Heart right ventricle (tissue), 16 donors: ENCODE measurements around the gene PARP4. TPM values are rescaled to one million over a fixed set of nuclear protein-coding genes. Genes with fewer than 3 reads are reported as not detected.
"Not testable (repeated sequence)": the region's sequence is repeated elsewhere in the genome, so short reads cannot be mapped to it uniquely, and the experiment has no call there.

Experiments
- ATAC-seq, 8 donors: fragments of 200-7000 bp; cut with Tn5 transposase; one replicate each; pipeline ENCODE4 v1.9.1; 2020; ENCODE audit warnings: mild to moderate bottlenecking in 8 of 8, moderate library complexity in 8 of 8, moderate number of reproducible peaks in 1 of 8
- DNase-seq, 2 donors: peaks; one replicate each; pipeline ENCODE4 v3.0.0-alpha.2; 2020
- H3K27ac ChIP-seq, 10 donors: fragments of 200-600 bp; sonication (generic) in 2 of 10; one replicate each; pipeline versions ENCODE4 v1.5.0 to v1.8.0; 2020 to 2022; ENCODE audit warnings: mild to moderate bottlenecking in 3 of 10
- H3K27me3 ChIP-seq, 7 donors: fragments of 200-600 bp; one replicate each; pipeline ENCODE4 v1.8.0; 2021 to 2022; ENCODE audit warnings: mild to moderate bottlenecking in 2 of 7
- H3K36me3 ChIP-seq, 9 donors: fragments of 200-600 bp; sonication (generic) in 1 of 9; one replicate each; pipeline versions ENCODE4 v1.5.0 to v1.8.0; 2020 to 2022; ENCODE audit warnings: mild to moderate bottlenecking in 2 of 9
- H3K4me1 ChIP-seq, 9 donors: fragments of 200-600 bp; sonication (generic) in 1 of 9; one replicate each; pipeline versions ENCODE4 v1.5.0 to v1.8.0; 2020 to 2022; ENCODE audit warnings: mild to moderate bottlenecking in 4 of 9
- H3K4me3 ChIP-seq, 10 donors: fragments of 200-600 bp; sonication (generic) in 2 of 10; one replicate each; pipeline versions ENCODE4 v1.5.0 to v1.8.0; 2020 to 2022; ENCODE audit warnings: mild to moderate bottlenecking in 7 of 10, moderate library complexity in 2 of 10
- H3K9me3 ChIP-seq, 11 donors: fragments of 200-600 bp in 10 of 11; sonication (generic) in 2 of 11; one replicate each; pipeline versions ENCODE4 v1.5.0 to v1.8.0; 2013 to 2022; ENCODE audit warnings: mild to moderate bottlenecking in 2 of 11, control low read depth in 1 of 11, moderate library complexity in 1 of 11
- WGBS, 2 donors: extraction: QIAGEN DNeasy Blood & Tissue Kit; methylation state at CpG; one replicate each; pipeline ENCODE4 v1.1.7; 2013; ENCODE audit warnings: inconsistent platforms in 1 of 2; 5-methylcytosine and 5-hydroxymethylcytosine counted together
- intact Hi-C, 10 donors: fragments of 100-400 bp; cut with DNase I; formaldehyde crosslinking; loops; one replicate each; pipeline versions ENCODE4 v1.11.1 to v1.14.2; 2022
- long read RNA-seq, 3 donors: library from polyadenylated mRNA; unstranded; transcript quantifications; one replicate each; pipeline ENCODE4 v2.0.0, GENCODE V29; 2020 to 2021
- polyA plus RNA-seq, 2 donors: library from polyadenylated mRNA; stranded (reverse); fragments of 200-250 nt; gene quantifications; one replicate each; pipeline ENCODE4 v1.2.3, GENCODE V29; 2013
- total RNA-seq, 10 donors: library from RNA; stranded (reverse); fragmentation: NEBNext Ultra II Directional in 3 of 10; extraction: Animal tissue kit (Norgen Biotek cat#: 25700) in 3 of 10; gene quantifications; one replicate each; pipeline versions ENCODE4 v1.2.1 to v1.2.4, GENCODE V29; 2021 to 2023
- TF ChIP-seq, protein P1 (sequence below), 9 donors: fragments of 200-600 bp; sonication (generic) in 2 of 9; IDR thresholded peaks; one replicate each; pipeline versions ENCODE4 v1.5.0 to v1.8.0; 2021 to 2022; ENCODE audit warnings: antibody characterized with exemption in 9 of 9, mild to moderate bottlenecking in 5 of 9, moderate library complexity in 1 of 9
- donor health status: Arrhythmogenic right ventricular cardiomyopathy.
- donor health status: ischemic (EF 13 %, LVEDD 7.1; RV severe dilation, severe dysfunction).
- donor health status: healthy with polysubstance abuse.
- donor health status: DM: no; HTN: yes; CAD: no.
- donor health status: DM: no; HTN: no; CAD: no.
- donor health status: ischemic (EF 25% LVEDD 6.9; RV normal size, moderate dysfunction).
- donor health status: ischemic (EF 25% LVEDD 5.7; RV mildly dilated, moderate dysfunction).
- donor health status: healthy.
- donor health status: DM: yes; HTN: yes; CAD: no.
- donor health status: Ischemic cardiomyopathy.
- donor health status: ischemic (EF 35%, LVEDD 5.7; RV mildly dilated, moderate dysfunction).
- donor health status: nonischemic (EF 11% LVEDD 7.7; RV severe dilation, severe dysfunction).
- donor health status: DM: yes; HTN: yes; CAD: no.
- donor health status: PGD.
- donor health status: ischemic (EF 29% LVEDD 5.4; RV normal size, mild dysfunction).
- donor health status: nonischemic (EF 23%, LVEDD 6.1; RV moderate dilation, normal function).

PARP4 gene
- 10 to 100 TPM; 15.1 to 33.6 (median 24.2) TPM for total RNA-seq
- polyA plus RNA-seq = 10 to 100 TPM in 1 of 2 donors, 1 to 10 TPM in 1; 8.3 to 10.1 TPM
- long read RNA-seq, donor 1, partial matches to known transcripts = 6 of 7 reads
- long read RNA-seq, donor 1, other reads (novel, unspliced or antisense) = 1 of 7 reads
- long read RNA-seq, donor 2, full-length matches to known transcripts = 2 of 4 reads
- long read RNA-seq, donor 2, partial matches to known transcripts = 2 of 4 reads
- long read RNA-seq, donor 2, other reads (novel, unspliced or antisense) = 0 of 4 reads
- long read RNA-seq, donor 3, full-length matches to known transcripts = 9 of 43 reads
- long read RNA-seq, donor 3, partial matches to known transcripts = 26 of 43 reads
- long read RNA-seq, donor 3, other reads (novel, unspliced or antisense) = 8 of 43 reads

- TF ChIP-seq, protein P1, sequence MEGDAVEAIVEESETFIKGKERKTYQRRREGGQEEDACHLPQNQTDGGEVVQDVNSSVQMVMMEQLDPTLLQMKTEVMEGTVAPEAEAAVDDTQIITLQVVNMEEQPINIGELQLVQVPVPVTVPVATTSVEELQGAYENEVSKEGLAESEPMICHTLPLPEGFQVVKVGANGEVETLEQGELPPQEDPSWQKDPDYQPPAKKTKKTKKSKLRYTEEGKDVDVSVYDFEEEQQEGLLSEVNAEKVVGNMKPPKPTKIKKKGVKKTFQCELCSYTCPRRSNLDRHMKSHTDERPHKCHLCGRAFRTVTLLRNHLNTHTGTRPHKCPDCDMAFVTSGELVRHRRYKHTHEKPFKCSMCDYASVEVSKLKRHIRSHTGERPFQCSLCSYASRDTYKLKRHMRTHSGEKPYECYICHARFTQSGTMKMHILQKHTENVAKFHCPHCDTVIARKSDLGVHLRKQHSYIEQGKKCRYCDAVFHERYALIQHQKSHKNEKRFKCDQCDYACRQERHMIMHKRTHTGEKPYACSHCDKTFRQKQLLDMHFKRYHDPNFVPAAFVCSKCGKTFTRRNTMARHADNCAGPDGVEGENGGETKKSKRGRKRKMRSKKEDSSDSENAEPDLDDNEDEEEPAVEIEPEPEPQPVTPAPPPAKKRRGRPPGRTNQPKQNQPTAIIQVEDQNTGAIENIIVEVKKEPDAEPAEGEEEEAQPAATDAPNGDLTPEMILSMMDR (IDR thresholded peaks at IDR 0.05) = no peak
- ATAC-seq (peak; percentile 97 to 99 (median 98)), DNase-seq (peak; percentile 72 to 78)
- Histone ChIP-seq H3K4me3 (peak within 1 kb of the TSS; percentile 69 to 97 (median 90)), H3K4me1 (peaks cover 0 to 38% (median 17%) of the 10 kb centered on the region in 9 donors), H3K36me3 (peaks cover 0 to 12% (median 0%) of the 10 kb centered on the region in 9 donors), H3K9me3 (no peaks in the 10 kb centered on the region), H3K27me3 (no peaks in the 10 kb centered on the region), H3K27ac (peak within 1 kb of the TSS; percentile 43 to 98 (median 92))
- intact Hi-C loops = no loop called here
- WGBS, 2 donors = 0 to 1% methylated on average over 63 of the region's 63 CpGs
These were observed at the start of gene PARP4 for GRCh38 chr13:24512197-24512907. TSS of gene PARP4 (minus strand) at chr13:24512778. CDS start at chr13:24503776, 9,002 bp downstream.

GRCh38 chr13:24560579-24561187, 48.1 kb upstream of the PARP4 start:
- H3K9me3 ChIP-seq, ATAC-seq, H3K4me3 ChIP-seq, H3K36me3 ChIP-seq, H3K4me1 ChIP-seq, H3K27ac ChIP-seq, H3K27me3 ChIP-seq, intact Hi-C loops, DNase-seq: not testable (repeated sequence)
- 92 to 93% methylated on average over 33 to 34 of the region's 34 CpGs for WGBS, 2 donors

GRCh38 chr13:24559431-24560218, 47.0 kb upstream of the PARP4 start:
- H3K27me3 ChIP-seq, H3K9me3 ChIP-seq, H3K4me1 ChIP-seq, DNase-seq, H3K4me3 ChIP-seq, intact Hi-C loops, H3K27ac ChIP-seq, ATAC-seq, H3K36me3 ChIP-seq: not testable (repeated sequence)
- 85 to 90% methylated on average over 9 to 11 of the region's 15 CpGs for WGBS, 2 donors

- DNase-seq = no peak
- Histone ChIP-seq H3K36me3 (no peaks in the 10 kb centered on the region), H3K9me3 (peaks cover 0 to 6% (median 0%) of the 10 kb centered on the region in 11 donors), H3K27ac (no peak overlapping the region), H3K4me3 (no peak overlapping the region), H3K4me1 (no peaks in the 10 kb centered on the region), H3K27me3 (peaks cover 0 to 9% (median 0%) of the 10 kb centered on the region in 7 donors)
- TF ChIP-seq, protein P1 (IDR thresholded peaks at IDR 0.05) = no peak
- intact Hi-C loops = no loop called here
- ATAC-seq = no peak
- WGBS, 2 donors = 46 to 57% methylated on average over 5 of the region's 5 CpGs
These were observed 44.5 kb upstream of the PARP4 start for GRCh38 chr13:24557081-24557480.

DNA sequence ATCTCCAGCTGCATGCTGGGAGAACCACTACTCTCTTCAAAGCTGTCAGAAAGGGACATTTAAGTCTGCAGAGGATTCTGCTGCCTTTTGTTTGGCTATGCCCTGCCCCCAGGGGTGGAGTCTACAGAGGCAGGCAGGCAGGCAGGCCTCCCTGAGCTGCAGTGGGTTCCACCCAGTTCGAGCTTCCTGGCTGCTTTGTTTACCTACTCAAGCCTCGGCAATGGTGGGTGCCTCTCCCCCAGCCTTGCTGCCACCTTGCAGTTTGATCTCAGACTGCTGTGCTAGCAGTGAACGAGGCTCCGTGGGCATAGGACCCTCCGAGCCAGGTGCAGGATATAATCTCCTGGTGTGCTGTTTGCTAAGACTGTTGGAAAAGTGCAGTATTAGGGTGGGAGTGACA, 41.3 kb upstream of the PARP4 start:
- H3K9me3 ChIP-seq, H3K36me3 ChIP-seq, ATAC-seq, H3K4me3 ChIP-seq, H3K27ac ChIP-seq, intact Hi-C loops, H3K27me3 ChIP-seq, H3K4me1 ChIP-seq, DNase-seq: not testable (repeated sequence)
- 86 to 91% methylated on average over 5 of the region's 5 CpGs for WGBS, 2 donors

- intact Hi-C loops, H3K9me3 ChIP-seq, H3K36me3 ChIP-seq, DNase-seq, H3K27ac ChIP-seq: not testable (repeated sequence)
- H3K27me3 ChIP-seq = peaks cover 0 to 56% (median 26%) of the 10 kb centered on the region in 7 donors
- peak; percentile 39 to 69 (median 62) for ATAC-seq
- peaks cover 0 to 11% (median 0%) of the 10 kb centered on the region in 9 donors for H3K4me1 ChIP-seq
- H3K4me3 ChIP-seq = peak overlapping the region in 9 of 10 donors; percentile 24 to 56 (median 50)
- WGBS, 2 donors = 3 to 4% methylated on average over 55 to 72 of the region's 73 CpGs
These were observed 29.1 kb upstream of the PARP4 start for GRCh38 chr13:24541476-24542352.
